ENCODE measurements around the gene TMEM59. TPM values are rescaled to one million over a fixed set of nuclear protein-coding genes. Genes with fewer than 3 reads are reported as not detected.

TMEM59 gene
- total RNA-seq, 2 experiments from 2014 or later, result 74.5 to 94.5 TPM

DNA sequence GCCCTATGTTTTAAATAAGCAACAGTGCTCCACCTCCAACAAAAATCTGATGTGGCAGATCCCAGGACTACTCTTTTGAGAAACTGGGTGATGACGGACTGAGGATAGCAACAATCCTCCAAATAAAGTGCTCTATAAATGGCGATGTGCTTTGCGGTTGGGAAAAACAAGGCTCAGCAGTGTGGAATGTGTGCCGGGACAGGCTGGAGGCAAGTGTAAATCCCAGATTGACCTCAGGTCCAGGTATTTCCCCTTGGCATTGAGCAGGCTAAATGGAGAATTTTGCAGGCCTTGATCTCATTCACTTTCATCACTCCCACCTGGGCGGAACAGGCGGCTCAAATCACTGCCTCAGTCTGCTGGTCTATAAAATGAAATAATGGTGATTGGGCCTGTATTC is 71.8 kb downstream of the TMEM59 start:
- BruUV-seq (replicated peaks), result no TSS peak
- intact Hi-C loops (cut with micrococcal nuclease; ENCODE audit: unreplicated experiment), result no loop called here
- Histone ChIP-seq H3K4me1 (ENCODE audit: insufficient read depth, low read length, poor library complexity, severe bottlenecking) (no peaks in the 10 kb centered on the region), H3K36me3 (ENCODE audit: insufficient read depth, low read length) (no peaks in the 10 kb centered on the region), H4K20me1 (ENCODE audit: insufficient read depth, low read length) (no peaks in the 10 kb centered on the region), H3K9me2 (ENCODE audit: insufficient read depth, low read length) (no peaks in the 10 kb centered on the region), H3K27ac (ENCODE audit: low read depth, low read length, poor library complexity, severe bottlenecking) (no peak overlapping the region), H3K9me3 (ENCODE audit: low read length) (no peaks in the 10 kb centered on the region), H3K4me2 (ENCODE audit: low read length) (no peak overlapping the region), H2AFZ (ENCODE audit: low read length) (no peak overlapping the region), H3K79me2 (ENCODE audit: insufficient read depth, low read depth, low read length) (no peaks in the 10 kb centered on the region), H3K4me3 (ENCODE audit: low read depth, low read length, poor library complexity, severe bottlenecking) (no peak overlapping the region)
- no peak for DNase-seq (ENCODE audit: low spot score)
- POLR2A ChIA-PET, result no interaction called here
- no peak for TF ChIP-seq EZH2phosphoT487 (IDR thresholded peaks at IDR 0.05; ENCODE audit: borderline replicate concordance, low read depth, low read length)
- TF ChIP-seq, protein P1, sequence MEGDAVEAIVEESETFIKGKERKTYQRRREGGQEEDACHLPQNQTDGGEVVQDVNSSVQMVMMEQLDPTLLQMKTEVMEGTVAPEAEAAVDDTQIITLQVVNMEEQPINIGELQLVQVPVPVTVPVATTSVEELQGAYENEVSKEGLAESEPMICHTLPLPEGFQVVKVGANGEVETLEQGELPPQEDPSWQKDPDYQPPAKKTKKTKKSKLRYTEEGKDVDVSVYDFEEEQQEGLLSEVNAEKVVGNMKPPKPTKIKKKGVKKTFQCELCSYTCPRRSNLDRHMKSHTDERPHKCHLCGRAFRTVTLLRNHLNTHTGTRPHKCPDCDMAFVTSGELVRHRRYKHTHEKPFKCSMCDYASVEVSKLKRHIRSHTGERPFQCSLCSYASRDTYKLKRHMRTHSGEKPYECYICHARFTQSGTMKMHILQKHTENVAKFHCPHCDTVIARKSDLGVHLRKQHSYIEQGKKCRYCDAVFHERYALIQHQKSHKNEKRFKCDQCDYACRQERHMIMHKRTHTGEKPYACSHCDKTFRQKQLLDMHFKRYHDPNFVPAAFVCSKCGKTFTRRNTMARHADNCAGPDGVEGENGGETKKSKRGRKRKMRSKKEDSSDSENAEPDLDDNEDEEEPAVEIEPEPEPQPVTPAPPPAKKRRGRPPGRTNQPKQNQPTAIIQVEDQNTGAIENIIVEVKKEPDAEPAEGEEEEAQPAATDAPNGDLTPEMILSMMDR (conservative IDR thresholded peaks at IDR 0.05; ENCODE audit: low read length), result no peak
- CTCF ChIA-PET (ENCODE audit: unreplicated experiment), result no interaction called here

DNA sequence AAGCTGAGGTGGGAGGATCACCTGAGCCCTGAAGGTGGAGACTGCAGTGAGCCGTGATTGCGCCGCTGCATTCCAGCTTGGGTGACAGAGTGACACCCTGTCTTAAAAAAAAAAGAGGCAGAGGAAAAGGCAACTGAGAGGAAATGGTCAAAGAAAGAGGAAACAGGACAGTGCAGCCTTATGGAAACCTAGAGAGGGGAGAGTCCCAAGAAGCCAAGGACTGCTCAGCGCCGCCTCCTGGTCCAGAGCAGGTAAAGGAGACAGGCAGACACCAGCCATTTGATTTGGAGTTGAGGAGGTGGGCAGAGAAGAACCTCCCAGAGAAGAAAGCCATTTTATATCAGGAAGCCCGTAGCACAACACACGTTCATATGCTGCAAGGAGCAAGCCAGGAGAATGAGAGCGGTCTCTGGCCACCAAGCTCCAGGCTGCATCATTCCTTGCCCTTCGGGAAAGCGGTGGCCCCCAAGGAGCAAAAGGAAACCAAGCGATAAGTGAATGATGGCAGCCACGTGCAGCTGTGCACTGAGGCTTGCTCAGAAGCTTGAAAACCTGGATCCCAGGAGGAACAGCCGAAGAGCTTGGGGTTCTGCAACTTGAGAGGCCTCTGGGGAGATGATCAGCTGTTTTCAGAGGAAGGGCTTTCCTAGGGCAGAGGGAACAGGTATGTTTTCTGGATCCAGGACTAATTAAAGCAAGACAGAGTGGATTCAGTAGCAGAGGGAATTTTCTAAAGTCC is 73.1 kb downstream of the TMEM59 start:
- TF ChIP-seq, protein P1 (conservative IDR thresholded peaks at IDR 0.05; ENCODE audit: low read length), result 0 out of 2 replicates have a peak, but pooled peaks have one; percentile 21
- TF ChIP-seq EZH2phosphoT487 (IDR thresholded peaks at IDR 0.05; ENCODE audit: borderline replicate concordance, low read depth, low read length), result no peak
- Histone ChIP-seq H2AFZ (ENCODE audit: low read length) (no peak overlapping the region), H3K36me3 (ENCODE audit: insufficient read depth, low read length) (no peaks in the 10 kb centered on the region), H3K4me2 (ENCODE audit: low read length) (no peak overlapping the region), H3K27ac (ENCODE audit: low read depth, low read length, poor library complexity, severe bottlenecking) (no peak overlapping the region), H3K9me2 (ENCODE audit: insufficient read depth, low read length) (no peaks in the 10 kb centered on the region), H3K4me3 (ENCODE audit: low read depth, low read length, poor library complexity, severe bottlenecking) (no peak overlapping the region), H4K20me1 (ENCODE audit: insufficient read depth, low read length) (no peaks in the 10 kb centered on the region), H3K4me1 (ENCODE audit: insufficient read depth, low read length, poor library complexity, severe bottlenecking) (no peaks in the 10 kb centered on the region), H3K9me3 (ENCODE audit: low read length) (no peaks in the 10 kb centered on the region), H3K79me2 (ENCODE audit: insufficient read depth, low read depth, low read length) (no peaks in the 10 kb centered on the region)
- ChIA-PET POLR2A (no interaction called here), CTCF (ENCODE audit: unreplicated experiment) (no interaction called here)
- no TSS peak for BruUV-seq (replicated peaks)
- no peak for DNase-seq (ENCODE audit: low spot score)
- intact Hi-C loops (cut with micrococcal nuclease; ENCODE audit: unreplicated experiment), result no loop called here

Small RNA genes lying within 50 kb of the gene (microRNA-seq; reads per million reads assigned to microRNA genes)
- 3.8 reads per million for gene MIR4781 (ENCODE audit: borderline replicate concordance)

Small RNA genes lying within 50 kb of the gene (small RNA-seq; reads per million reads assigned to genes)
- gene AL353898.1 (not detected), gene AL353898.2 (not detected)

Other genes starting within 250 kb of the TMEM59 start
- 40.0 and 51.8 TPM in 2 replicates for gene NDC1, start 214.9 kb downstream of the TMEM59 start, total RNA-seq (2014; rRNA removed; shearing (Covaris generic))
- gene NDC1, start 214.9 kb downstream of the TMEM59 start, total RNA-seq (2022), result 61.8 and 71.5 TPM in 2 replicates
- gene YIPF1, start 163.4 kb downstream of the TMEM59 start, total RNA-seq (2014; rRNA removed; shearing (Covaris generic)), result 13.7 and 16.7 TPM in 2 replicates
- 15.0 and 23.8 TPM in 2 replicates for gene YIPF1, start 163.4 kb downstream of the TMEM59 start, total RNA-seq (2022)
- gene DIO1, start 159.0 kb downstream of the TMEM59 start, total RNA-seq (2014; rRNA removed; shearing (Covaris generic)), result not detected in 2 replicates
- gene DIO1, start 159.0 kb downstream of the TMEM59 start, total RNA-seq (2022), result not detected in 2 replicates
- gene IFT25, start 107.5 kb downstream of the TMEM59 start, total RNA-seq (2014; rRNA removed; shearing (Covaris generic)), result 57.0 and 61.0 TPM in 2 replicates
- gene IFT25, start 107.5 kb downstream of the TMEM59 start, total RNA-seq (2022), result 45.2 and 45.4 TPM in 2 replicates
- gene LRRC42, start 106.9 kb downstream of the TMEM59 start, total RNA-seq (2014; rRNA removed; shearing (Covaris generic)), result 12.5 and 17.5 TPM in 2 replicates
- 16.4 and 18.5 TPM in 2 replicates for gene LRRC42, start 106.9 kb downstream of the TMEM59 start, total RNA-seq (2022)
- not detected in 2 replicates for gene LDLRAD1, start 35.0 kb downstream of the TMEM59 start, total RNA-seq (2014; rRNA removed; shearing (Covaris generic))
- gene LDLRAD1, start 35.0 kb downstream of the TMEM59 start, total RNA-seq (2022), result not detected in 2 replicates
- gene TCEANC2, start 404 bp upstream of the TMEM59 start, total RNA-seq (2014; rRNA removed; shearing (Covaris generic)), result 4.9 and 5.1 TPM in 2 replicates
- 9.5 and 10.4 TPM in 2 replicates for gene TCEANC2, start 404 bp upstream of the TMEM59 start, total RNA-seq (2022)
- gene CDCP2, start 99.8 kb upstream of the TMEM59 start, total RNA-seq (2014; rRNA removed; shearing (Covaris generic)), result 0.09 TPM in 1 of 2 replicates, not detected in the other
- 0.26 TPM in 1 of 2 replicates, not detected in the other for gene CDCP2, start 99.8 kb upstream of the TMEM59 start, total RNA-seq (2022)
- gene CYB5RL, start 146.8 kb upstream of the TMEM59 start, total RNA-seq (2014; rRNA removed; shearing (Covaris generic)), result 10.1 and 10.4 TPM in 2 replicates
- gene CYB5RL, start 146.8 kb upstream of the TMEM59 start, total RNA-seq (2022), result 20.5 and 20.6 TPM in 2 replicates
- gene MRPL37, start 147.0 kb upstream of the TMEM59 start, total RNA-seq (2014; rRNA removed; shearing (Covaris generic)), result 85.6 and 107 TPM in 2 replicates
- gene MRPL37, start 147.0 kb upstream of the TMEM59 start, total RNA-seq (2022), result 121 and 126 TPM in 2 replicates